Activated naive CD8-positive, alpha-beta T cell (primary cell): ENCODE data around the gene ANKMY1.

Source experiments
- H3K27ac Mint-ChIP-seq: one replicate; pipeline ENCODE4 v1.8.0; 2021; ENCODE audit warnings: mixed read lengths
- H3K27me3 Mint-ChIP-seq: one replicate; pipeline ENCODE4 v1.8.0; 2021; ENCODE audit warnings: mixed read lengths
- H3K36me3 Mint-ChIP-seq: one replicate; pipeline ENCODE4 v1.8.0; 2021; ENCODE audit warnings: mixed read lengths
- H3K4me1 Mint-ChIP-seq: one replicate; pipeline ENCODE4 v1.8.0; 2021; ENCODE audit warnings: low read depth, mixed read lengths
- H3K4me3 Mint-ChIP-seq: one replicate; pipeline ENCODE4 v1.8.0; 2021; ENCODE audit warnings: mild to moderate bottlenecking, mixed read lengths
- H3K9me3 Mint-ChIP-seq: one replicate; pipeline ENCODE4 v1.8.0; 2021; ENCODE audit warnings: low read depth, mixed read lengths

ANKMY1 gene

GRCh38 chr2:240433973-240434727, 123.6 kb downstream of the ANKMY1 start:
- H3K27ac Mint-ChIP-seq = peak overlapping the region; percentile 75

GRCh38 chr2:240432820-240433801, 124.7 kb downstream of the ANKMY1 start:
- H3K27ac Mint-ChIP-seq = no peak overlapping the region
- peaks cover 11% of the 10 kb centered on the region for H3K4me1 Mint-ChIP-seq
- no peaks in the 10 kb centered on the region for H3K36me3 Mint-ChIP-seq
- peaks cover 3% of the 10 kb centered on the region for H3K27me3 Mint-ChIP-seq
- H3K9me3 Mint-ChIP-seq = no peaks in the 10 kb centered on the region
- peak overlapping the region; percentile 47 for H3K4me3 Mint-ChIP-seq

More at GRCh38 chr2:240433973-240434727, 123.6 kb downstream of the ANKMY1 start:
- H3K36me3 Mint-ChIP-seq = no peaks in the 10 kb centered on the region
- no peaks in the 10 kb centered on the region for H3K9me3 Mint-ChIP-seq
- H3K4me3 Mint-ChIP-seq = peak overlapping the region; percentile 87
- peaks cover 8% of the 10 kb centered on the region for H3K4me1 Mint-ChIP-seq
- peaks cover 3% of the 10 kb centered on the region for H3K27me3 Mint-ChIP-seq

GRCh38 chr2:240432430-240432819, 125.4 kb downstream of the ANKMY1 start:
- Mint-ChIP-seq H3K9me3 (no peaks in the 10 kb centered on the region), H3K4me1 (peaks cover 13% of the 10 kb centered on the region), H3K36me3 (no peaks in the 10 kb centered on the region), H3K27ac (no peak overlapping the region), H3K4me3 (no peak overlapping the region), H3K27me3 (no peaks in the 10 kb centered on the region)

- Mint-ChIP-seq H3K4me3 (no peak overlapping the region), H3K4me1 (peaks cover 14% of the 10 kb centered on the region), H3K9me3 (no peaks in the 10 kb centered on the region), H3K27ac (no peak overlapping the region), H3K36me3 (no peaks in the 10 kb centered on the region), H3K27me3 (no peaks in the 10 kb centered on the region)
Measured at GRCh38 chr2:240431661-240432424, 125.9 kb downstream of the ANKMY1 start.

- no peak overlapping the region for H3K27ac Mint-ChIP-seq
- H3K4me3 Mint-ChIP-seq = no peak overlapping the region
- no peaks in the 10 kb centered on the region for H3K27me3 Mint-ChIP-seq
- peaks cover 15% of the 10 kb centered on the region for H3K4me1 Mint-ChIP-seq
- no peaks in the 10 kb centered on the region for H3K9me3 Mint-ChIP-seq
- no peaks in the 10 kb centered on the region for H3K36me3 Mint-ChIP-seq
Measured at GRCh38 chr2:240431271-240431660, 126.5 kb downstream of the ANKMY1 start.

GRCh38 chr2:240430595-240430994, 127.2 kb downstream of the ANKMY1 start:
- Mint-ChIP-seq H3K9me3 (no peaks in the 10 kb centered on the region), H3K36me3 (no peaks in the 10 kb centered on the region), H3K4me1 (peaks cover 15% of the 10 kb centered on the region), H3K27ac (no peak overlapping the region), H3K4me3 (no peak overlapping the region), H3K27me3 (no peaks in the 10 kb centered on the region)

- Mint-ChIP-seq H3K9me3 (no peaks in the 10 kb centered on the region), H3K27ac (no peak overlapping the region), H3K27me3 (no peaks in the 10 kb centered on the region), H3K36me3 (no peaks in the 10 kb centered on the region), H3K4me3 (no peak overlapping the region), H3K4me1 (peaks cover 15% of the 10 kb centered on the region)
Measured at GRCh38 chr2:240429872-240430491, 127.8 kb downstream of the ANKMY1 start.
